Esophagus muscularis mucosa (tissue), 4 donors: ENCODE measurements around the gene ADCY7. TPM values are rescaled to one million over a fixed set of nuclear protein-coding genes. Genes with fewer than 3 reads are reported as not detected.

ENCODE experiments used
- DNase-seq: peaks from one replicate; pipeline ENCODE4 v3.0.0-alpha.2; 2017; ENCODE audit errors: extremely low spot score
- H3K27ac ChIP-seq, 4 donors: fragments of 200-600 bp; sonication (generic); replicated peaks in 1 of 4; 1 replicate in 3 of 4; 2 replicates in 1 of 4; pipeline ENCODE4 v1.5.1; 2016 to 2019; ENCODE audit warnings: mild to moderate bottlenecking in 1 of 4
- H3K27me3 ChIP-seq, 4 donors: fragments of 200-600 bp; sonication (generic); one replicate each; pipeline versions ENCODE4 v1.5.1 to v1.6.0; 2016 to 2019
- H3K36me3 ChIP-seq, 4 donors: fragments of 200-600 bp; sonication (generic); one replicate each; pipeline ENCODE4 v1.5.1; 2016 to 2019
- H3K4me1 ChIP-seq, 4 donors: fragments of 200-600 bp; sonication (generic); one replicate each; pipeline ENCODE4 v1.5.1; 2016 to 2019
- H3K4me3 ChIP-seq, 4 donors: fragments of 200-600 bp; sonication (generic); 1 replicate in 2 of 4; 2 replicates in 2 of 4; pipeline ENCODE4 v1.5.1; 2016 to 2019; ENCODE audit warnings: mild to moderate bottlenecking in 4 of 4, moderate library complexity in 1 of 4
- H3K9me3 ChIP-seq, 4 donors: fragments of 200-600 bp; sonication (generic); 1 replicate in 3 of 4; 2 replicates in 1 of 4; pipeline ENCODE4 v1.5.1; 2016 to 2019
- EP300 ChIP-seq: sonication (generic); formaldehyde crosslinking; IDR thresholded peaks from one replicate; pipeline ENCODE4 v1.6.1; 2017; ENCODE audit warnings: antibody characterized with exemption
- POLR2A ChIP-seq: fragments of 450-650 bp; IDR thresholded peaks from one replicate; pipeline ENCODE4 v1.6.1; 2017; ENCODE audit warnings: antibody characterized with exemption, moderate library complexity, mild to moderate bottlenecking, low read depth
- POLR2AphosphoS5 ChIP-seq, 2 donors: sonication (generic); formaldehyde crosslinking; IDR thresholded peaks; one replicate each; pipeline ENCODE4 v1.6.1; 2017; ENCODE audit warnings: antibody characterized with exemption in 2 of 2
- WGBS: methylation state at CpG from one replicate; pipeline ENCODE4 v1.1.5; 2018; 5-methylcytosine and 5-hydroxymethylcytosine counted together
- intact Hi-C: fragments of 100-400 bp; cut with DNase I; formaldehyde crosslinking; loops from one replicate; pipeline ENCODE4 v1.15.1; 2023
- total RNA-seq, 4 donors: library from RNA; depleted of rRNA; stranded (reverse); fragments of >200 nt; gene quantifications; one replicate each; pipeline versions ENCODE4 v1.1.0 to v1.2.1, GENCODE V29; 2016
- TF ChIP-seq, protein P1 (sequence below), 3 experiments: fragments of 200-600 bp in 2 of 3; fragments of 450-650 bp in 1 of 3; sonication (generic) in 2 of 3; IDR thresholded peaks; one replicate each; pipeline ENCODE4 v1.5.1; 2017 to 2019; ENCODE audit warnings: antibody characterized with exemption in 3 of 3, mild to moderate bottlenecking in 2 of 3, moderate library complexity in 1 of 3

The ADCY7 gene
- total RNA-seq, 4 donors from 2014 or later = 12.3 to 17.4 (median 15.6) TPM

DNA sequence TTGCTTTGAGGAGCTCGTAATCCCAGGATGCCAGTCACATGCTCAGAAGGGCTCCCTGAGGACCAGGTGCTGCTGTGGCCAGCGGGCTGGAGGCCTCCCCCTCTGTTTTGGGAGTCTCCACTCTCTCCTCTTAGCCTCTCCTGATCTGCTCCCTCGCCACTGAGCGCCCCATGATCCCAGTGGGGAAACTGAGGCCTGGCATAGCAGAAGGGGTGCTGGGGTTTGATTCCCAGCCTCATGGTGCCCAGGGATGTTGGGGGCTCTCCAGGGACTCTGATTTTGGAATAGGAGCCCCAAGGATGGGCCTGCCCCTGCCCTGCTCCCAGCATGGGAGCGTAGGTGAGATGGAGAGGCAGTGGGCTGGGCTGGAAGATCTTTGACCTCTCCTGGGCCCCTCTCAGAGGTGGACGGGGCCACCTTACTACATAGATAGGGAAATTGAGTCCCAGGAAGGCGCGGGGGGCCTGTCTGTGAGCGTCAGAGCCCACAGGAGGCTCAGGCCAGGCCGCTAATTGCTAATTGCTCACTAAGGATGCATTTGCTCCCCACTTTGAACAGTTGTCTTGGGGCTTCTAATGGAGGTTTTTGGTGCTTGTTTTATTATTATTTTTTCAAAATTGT lies 525 bp upstream of the ADCY7 start:
- H3K36me3 ChIP-seq = no peaks in the 10 kb centered on the region
- intact Hi-C loops = no loop called here
- DNase-seq = no peak
- no peaks in the 10 kb centered on the region for H3K9me3 ChIP-seq
- TF ChIP-seq POLR2A (no peak), POLR2AphosphoS5 (IDR thresholded peaks at IDR 0.05) (no peak), EP300 (no peak)
- TF ChIP-seq, protein P1, sequence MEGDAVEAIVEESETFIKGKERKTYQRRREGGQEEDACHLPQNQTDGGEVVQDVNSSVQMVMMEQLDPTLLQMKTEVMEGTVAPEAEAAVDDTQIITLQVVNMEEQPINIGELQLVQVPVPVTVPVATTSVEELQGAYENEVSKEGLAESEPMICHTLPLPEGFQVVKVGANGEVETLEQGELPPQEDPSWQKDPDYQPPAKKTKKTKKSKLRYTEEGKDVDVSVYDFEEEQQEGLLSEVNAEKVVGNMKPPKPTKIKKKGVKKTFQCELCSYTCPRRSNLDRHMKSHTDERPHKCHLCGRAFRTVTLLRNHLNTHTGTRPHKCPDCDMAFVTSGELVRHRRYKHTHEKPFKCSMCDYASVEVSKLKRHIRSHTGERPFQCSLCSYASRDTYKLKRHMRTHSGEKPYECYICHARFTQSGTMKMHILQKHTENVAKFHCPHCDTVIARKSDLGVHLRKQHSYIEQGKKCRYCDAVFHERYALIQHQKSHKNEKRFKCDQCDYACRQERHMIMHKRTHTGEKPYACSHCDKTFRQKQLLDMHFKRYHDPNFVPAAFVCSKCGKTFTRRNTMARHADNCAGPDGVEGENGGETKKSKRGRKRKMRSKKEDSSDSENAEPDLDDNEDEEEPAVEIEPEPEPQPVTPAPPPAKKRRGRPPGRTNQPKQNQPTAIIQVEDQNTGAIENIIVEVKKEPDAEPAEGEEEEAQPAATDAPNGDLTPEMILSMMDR (IDR thresholded peaks at IDR 0.05) = no peak
- WGBS = 86% methylated on average over 9 of the region's 10 CpGs
- peak overlapping the region in 3 of 4 donors; percentile 40 to 62 (median 56) for H3K27ac ChIP-seq
- H3K4me1 ChIP-seq = peaks cover 3 to 31% (median 21%) of the 10 kb centered on the region in 4 donors
- no peaks in the 10 kb centered on the region for H3K27me3 ChIP-seq
- H3K4me3 ChIP-seq = peak overlapping the region; percentile 38 to 51 (median 40)

DNA sequence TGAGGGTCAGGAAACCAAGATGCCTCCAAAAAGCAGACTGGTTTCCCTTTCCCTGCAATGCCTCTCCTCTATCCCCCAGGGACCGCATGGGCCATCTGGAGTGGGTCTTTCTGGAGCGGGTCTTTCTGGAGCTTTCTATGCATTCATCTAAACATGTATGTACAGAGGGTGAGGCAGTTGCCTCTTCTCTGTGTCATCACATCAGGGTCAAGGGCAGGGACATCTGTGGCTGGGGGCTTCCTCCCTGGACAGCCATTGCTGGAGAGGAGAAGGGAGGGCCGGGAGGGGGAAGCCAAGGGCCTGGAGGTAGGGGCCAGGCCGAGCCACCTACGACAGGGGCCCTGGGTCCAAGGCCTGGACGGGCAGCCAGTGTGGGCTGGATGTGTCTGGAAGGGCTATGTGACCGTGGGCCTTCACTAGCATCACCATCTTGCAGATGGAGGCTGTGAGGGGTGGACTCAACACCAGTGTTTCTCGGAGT lies 840 bp downstream of the ADCY7 start:
- Histone ChIP-seq H3K4me1 (peaks cover 3 to 32% (median 19%) of the 10 kb centered on the region in 4 donors), H3K36me3 (no peaks in the 10 kb centered on the region), H3K27ac (peak overlapping the region in 3 of 4 donors; percentile 35 to 62 (median 40)), H3K9me3 (no peaks in the 10 kb centered on the region), H3K27me3 (no peaks in the 10 kb centered on the region), H3K4me3 (peak overlapping the region in 3 of 4 donors; percentile 38 to 51 (median 40))
- TF ChIP-seq, protein P1 (IDR thresholded peaks at IDR 0.05) = no peak
- TF ChIP-seq POLR2AphosphoS5 (IDR thresholded peaks at IDR 0.05) (no peak), POLR2A (no peak), EP300 (no peak)
- no peak for DNase-seq
- WGBS = 88% methylated on average over 8 of the region's 8 CpGs
- intact Hi-C loops = no loop called here

DNA sequence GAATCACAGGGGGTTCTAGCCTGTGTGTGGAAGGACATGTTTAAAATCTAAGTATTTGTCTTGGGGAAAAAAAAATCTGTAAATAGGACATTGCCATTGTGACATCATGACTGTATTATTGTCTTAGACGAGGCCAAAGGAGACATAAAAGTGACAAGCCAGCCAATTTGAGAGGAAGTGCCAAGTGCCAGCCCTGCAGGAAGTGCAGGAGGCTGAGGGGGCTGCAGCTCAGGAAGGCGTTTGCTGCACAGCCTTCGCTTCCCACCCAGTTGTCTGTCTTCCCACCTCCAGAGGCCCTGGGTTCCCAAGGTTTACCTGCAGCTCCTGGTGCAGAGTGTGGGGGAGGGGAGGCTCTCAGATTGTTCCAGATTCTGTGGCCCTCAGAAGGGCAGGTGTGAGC lies 1.3 kb downstream of the ADCY7 start:
- TF ChIP-seq POLR2A (no peak), EP300 (no peak), POLR2AphosphoS5 (IDR thresholded peaks at IDR 0.05) (no peak)
- TF ChIP-seq, protein P1 (IDR thresholded peaks at IDR 0.05) = no peak
- H3K36me3 ChIP-seq = no peaks in the 10 kb centered on the region
- H3K27me3 ChIP-seq = no peaks in the 10 kb centered on the region
- H3K9me3 ChIP-seq = no peaks in the 10 kb centered on the region
- peak overlapping the region in 1 of 4 donors; percentile 35 for H3K27ac ChIP-seq
- H3K4me3 ChIP-seq = no peak overlapping the region
- intact Hi-C loops = no loop called here
- DNase-seq = no peak
- 92% methylated on average over 3 of the region's 3 CpGs for WGBS
- H3K4me1 ChIP-seq = peaks cover 3 to 36% (median 23%) of the 10 kb centered on the region in 4 donors

DNA sequence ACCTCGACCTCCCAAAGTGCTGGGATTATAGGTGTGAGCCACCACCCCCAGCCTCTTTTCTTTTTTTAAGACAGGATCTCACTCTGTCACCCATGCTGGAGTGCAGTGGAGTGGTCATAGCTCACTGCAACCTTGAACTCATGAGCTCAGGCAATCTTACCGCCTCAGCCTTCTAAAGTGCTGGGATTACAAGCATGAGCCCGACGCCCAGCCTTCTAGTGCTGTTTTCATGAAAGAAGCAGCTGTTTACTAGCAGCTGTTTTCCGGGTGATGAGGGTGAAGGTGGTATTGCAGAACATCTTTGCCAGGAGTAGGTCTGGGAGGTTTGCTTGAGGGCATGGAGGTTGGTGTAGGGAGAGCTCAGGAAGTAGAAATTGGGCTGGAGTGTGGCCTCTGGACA lies 2.0 kb downstream of the ADCY7 start:
- no peak overlapping the region for H3K27ac ChIP-seq
- H3K27me3 ChIP-seq = no peaks in the 10 kb centered on the region
- WGBS = 84% methylated on average over 5 of the region's 5 CpGs
- no peak for DNase-seq
- no peaks in the 10 kb centered on the region for H3K9me3 ChIP-seq
- H3K36me3 ChIP-seq = no peaks in the 10 kb centered on the region
- intact Hi-C loops = no loop called here
- no peak for TF ChIP-seq EP300
- TF ChIP-seq, protein P1 (IDR thresholded peaks at IDR 0.05) = no peak
- no peak for TF ChIP-seq POLR2A
- TF ChIP-seq POLR2AphosphoS5 (IDR thresholded peaks at IDR 0.05) = no peak
- no peak overlapping the region for H3K4me3 ChIP-seq
- H3K4me1 ChIP-seq = peaks cover 3 to 38% (median 27%) of the 10 kb centered on the region in 4 donors
